Measurements from ENCODE around the gene RUNX3. TPM values are rescaled to one million over a fixed set of nuclear protein-coding genes. Genes with fewer than 3 reads are reported as not detected.

Gene RUNX3
- total RNA-seq, 1 donor from 2014 or later: not detected

GRCh38 chr1:24957016-24957807, 27.1 kb upstream of the RUNX3 start:
- H3K4me3 ChIP-seq (ENCODE audit: low read depth, low read length): no peak overlapping the region
- no peak for DNase-seq (ENCODE audit: low read depth)
- TF ChIP-seq CTCF (conservative IDR thresholded peaks at IDR 0.05; ENCODE audit: low read depth, low read length): no peak

- no peak for TF ChIP-seq CTCF (conservative IDR thresholded peaks at IDR 0.05; ENCODE audit: low read depth, low read length)
- H3K4me3 ChIP-seq (ENCODE audit: low read depth, low read length): no peak overlapping the region
- no peak for DNase-seq (ENCODE audit: low read depth)
Observed at GRCh38 chr1:24955779-24956365, 25.8 kb upstream of the RUNX3 start.

GRCh38 chr1:24955161-24955560, 25.1 kb upstream of the RUNX3 start:
- no peak for TF ChIP-seq CTCF (conservative IDR thresholded peaks at IDR 0.05; ENCODE audit: low read depth, low read length)
- H3K4me3 ChIP-seq (ENCODE audit: low read depth, low read length): no peak overlapping the region
- no peak for DNase-seq (ENCODE audit: low read depth)

- TF ChIP-seq CTCF (conservative IDR thresholded peaks at IDR 0.05; ENCODE audit: low read depth, low read length): no peak
- H3K4me3 ChIP-seq (ENCODE audit: low read depth, low read length): no peak overlapping the region
- DNase-seq (ENCODE audit: low read depth): no peak
Observed at GRCh38 chr1:24954631-24955030, 24.6 kb upstream of the RUNX3 start.

- no peak for DNase-seq (ENCODE audit: low read depth)
- no peak overlapping the region for H3K4me3 ChIP-seq (ENCODE audit: low read depth, low read length)
- no peak for TF ChIP-seq CTCF (conservative IDR thresholded peaks at IDR 0.05; ENCODE audit: low read depth, low read length)
Observed at GRCh38 chr1:24954022-24954421, 23.9 kb upstream of the RUNX3 start.

- DNase-seq (ENCODE audit: low read depth): no peak
- TF ChIP-seq CTCF (conservative IDR thresholded peaks at IDR 0.05; ENCODE audit: low read depth, low read length): no peak
- no peak overlapping the region for H3K4me3 ChIP-seq (ENCODE audit: low read depth, low read length)
Observed at GRCh38 chr1:24952413-24952841, 22.4 kb upstream of the RUNX3 start.

Measured in epithelial cell of proximal tubule (primary cell).